Measurements from ENCODE around the gene DDI2. TPM values are rescaled to one million over a fixed set of nuclear protein-coding genes. Genes with fewer than 3 reads are reported as not detected.

The DDI2 gene
- total RNA-seq, 1 experiment from 2014 or later = 32.7 TPM

DNA sequence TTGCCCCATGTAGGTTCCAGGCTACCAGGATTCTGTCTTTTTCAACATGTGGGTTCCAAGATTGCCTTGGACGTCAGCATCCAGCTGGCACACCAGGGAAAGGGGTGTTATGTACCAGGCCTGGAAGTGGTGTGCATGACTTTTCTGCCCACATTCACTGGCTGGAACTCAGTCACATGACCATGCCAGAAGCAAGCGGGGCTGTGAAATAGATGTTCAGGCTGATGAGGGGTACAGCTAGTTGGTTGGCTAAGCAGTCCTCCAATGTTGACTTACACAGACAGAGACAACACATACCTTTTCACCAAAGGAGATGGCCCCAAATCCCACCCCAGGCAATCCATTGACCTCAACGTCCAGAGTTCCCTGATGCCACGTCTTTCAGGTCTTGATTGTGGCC is 52.6 kb downstream of the DDI2 start:
- Mint-ChIP-seq H3K4me3 (ENCODE audit: unreplicated experiment) (no peak overlapping the region), H3K4me1 (ENCODE audit: insufficient read depth, unreplicated experiment) (no peaks in the 10 kb centered on the region), H3K27me3 (ENCODE audit: insufficient read depth, unreplicated experiment) (no peaks in the 10 kb centered on the region), H3K36me3 (ENCODE audit: insufficient read depth, unreplicated experiment) (peaks cover 12% of the 10 kb centered on the region), H3K9me3 (ENCODE audit: unreplicated experiment) (no peaks in the 10 kb centered on the region), H3K27ac (ENCODE audit: low read depth, unreplicated experiment) (no peak overlapping the region)
- TF ChIP-seq, protein P1, sequence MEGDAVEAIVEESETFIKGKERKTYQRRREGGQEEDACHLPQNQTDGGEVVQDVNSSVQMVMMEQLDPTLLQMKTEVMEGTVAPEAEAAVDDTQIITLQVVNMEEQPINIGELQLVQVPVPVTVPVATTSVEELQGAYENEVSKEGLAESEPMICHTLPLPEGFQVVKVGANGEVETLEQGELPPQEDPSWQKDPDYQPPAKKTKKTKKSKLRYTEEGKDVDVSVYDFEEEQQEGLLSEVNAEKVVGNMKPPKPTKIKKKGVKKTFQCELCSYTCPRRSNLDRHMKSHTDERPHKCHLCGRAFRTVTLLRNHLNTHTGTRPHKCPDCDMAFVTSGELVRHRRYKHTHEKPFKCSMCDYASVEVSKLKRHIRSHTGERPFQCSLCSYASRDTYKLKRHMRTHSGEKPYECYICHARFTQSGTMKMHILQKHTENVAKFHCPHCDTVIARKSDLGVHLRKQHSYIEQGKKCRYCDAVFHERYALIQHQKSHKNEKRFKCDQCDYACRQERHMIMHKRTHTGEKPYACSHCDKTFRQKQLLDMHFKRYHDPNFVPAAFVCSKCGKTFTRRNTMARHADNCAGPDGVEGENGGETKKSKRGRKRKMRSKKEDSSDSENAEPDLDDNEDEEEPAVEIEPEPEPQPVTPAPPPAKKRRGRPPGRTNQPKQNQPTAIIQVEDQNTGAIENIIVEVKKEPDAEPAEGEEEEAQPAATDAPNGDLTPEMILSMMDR (IDR thresholded peaks at IDR 0.05; ENCODE audit: unreplicated experiment) = no peak
- DNase-seq (ENCODE audit: unreplicated experiment) = no peak
- POLR2A ChIA-PET = interaction anchor here (0.7 to 2.2 kb wide), 6 partner anchors 8 to 16 kb away, joined by 3 to 6 read pairs (median 4); no protein-coding TSS in a partner anchor
- no TSS peak for BruUV-seq (replicated peaks)
- CTCF ChIA-PET = interaction anchor here (1.6 kb wide), 1 partner anchor 9 kb away, joined by 5 read pairs; no protein-coding TSS in a partner anchor
- intact Hi-C loops (cut with micrococcal nuclease) = no loop called here

DNA sequence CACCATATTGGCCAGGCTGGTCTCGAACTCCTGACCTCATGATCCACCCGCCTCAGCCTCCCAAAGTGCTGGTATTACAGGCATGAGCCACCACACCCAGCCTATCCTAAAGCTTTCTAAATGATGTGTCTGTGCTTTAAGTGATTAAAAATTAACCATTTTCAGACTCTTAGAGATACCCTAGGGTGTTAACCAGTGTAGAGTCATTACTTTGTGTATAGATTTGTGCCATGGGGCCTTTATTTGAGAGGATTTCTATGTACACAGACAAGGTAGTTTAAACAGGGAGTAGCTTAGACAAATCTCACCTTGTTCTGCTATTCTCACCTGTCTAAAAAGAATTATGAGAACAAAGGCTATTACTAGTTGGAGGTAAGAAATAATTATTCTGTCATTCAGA is 54.2 kb downstream of the DDI2 start:
- Mint-ChIP-seq H3K36me3 (ENCODE audit: insufficient read depth, unreplicated experiment) (peaks cover 6% of the 10 kb centered on the region), H3K4me3 (ENCODE audit: unreplicated experiment) (no peak overlapping the region), H3K27ac (ENCODE audit: low read depth, unreplicated experiment) (no peak overlapping the region), H3K4me1 (ENCODE audit: insufficient read depth, unreplicated experiment) (no peaks in the 10 kb centered on the region), H3K27me3 (ENCODE audit: insufficient read depth, unreplicated experiment) (no peaks in the 10 kb centered on the region), H3K9me3 (ENCODE audit: unreplicated experiment) (no peaks in the 10 kb centered on the region)
- ChIA-PET POLR2A (interaction anchor here (1.0 to 2.2 kb wide), 6 partner anchors 8 to 38 kb away, joined by 3 to 7 read pairs (median 4); no protein-coding TSS in a partner anchor), CTCF (interaction anchor here (0.6 to 0.8 kb wide), 2 partner anchors 70 to 120 kb away, joined by 3 to 4 read pairs; no protein-coding TSS in a partner anchor)
- no peak for DNase-seq (ENCODE audit: unreplicated experiment)
- intact Hi-C loops (cut with micrococcal nuclease) = no loop called here
- BruUV-seq (replicated peaks) = no TSS peak
- TF ChIP-seq, protein P1 (IDR thresholded peaks at IDR 0.05; ENCODE audit: unreplicated experiment) = no peak

DNA sequence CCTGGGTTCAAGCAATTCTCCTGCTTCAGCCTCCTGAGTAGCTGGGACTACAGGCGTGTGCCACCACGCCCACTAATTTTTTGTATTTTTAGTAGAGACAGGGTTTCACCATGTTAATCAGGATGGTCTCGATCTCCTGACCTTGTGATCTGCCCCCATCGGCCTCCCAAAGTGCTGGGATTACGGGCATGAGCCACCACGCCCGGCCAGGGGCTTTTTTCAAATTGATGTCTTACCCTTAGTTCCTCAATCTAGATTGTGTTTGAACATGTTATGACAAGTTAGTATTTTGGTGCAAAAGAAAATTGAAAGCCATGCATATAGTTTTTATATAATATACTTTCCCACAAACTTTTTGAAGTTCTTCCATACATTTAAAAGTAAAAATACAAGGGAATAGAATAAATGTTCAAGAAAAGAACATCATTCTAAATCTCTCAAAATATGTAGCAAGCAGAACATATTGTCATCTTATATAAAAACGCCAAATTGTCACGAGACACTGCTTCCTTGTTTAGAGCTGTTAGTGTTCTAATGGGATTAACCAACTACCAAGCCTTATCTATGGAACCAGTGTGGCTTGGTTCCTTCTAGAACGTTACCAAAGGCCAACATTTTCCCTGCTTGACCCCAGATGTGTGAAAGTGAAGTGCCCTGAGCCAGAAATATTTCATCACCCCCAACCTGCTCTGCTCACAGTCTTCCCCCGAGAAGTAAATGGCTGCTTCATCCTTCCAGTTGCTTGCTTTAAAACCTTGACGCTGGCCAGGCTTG is 57.3 kb downstream of the DDI2 start:
- no peak for DNase-seq (ENCODE audit: unreplicated experiment)
- Mint-ChIP-seq H3K4me3 (ENCODE audit: unreplicated experiment) (no peak overlapping the region), H3K36me3 (ENCODE audit: insufficient read depth, unreplicated experiment) (no peaks in the 10 kb centered on the region), H3K4me1 (ENCODE audit: insufficient read depth, unreplicated experiment) (peaks cover 6% of the 10 kb centered on the region), H3K9me3 (ENCODE audit: unreplicated experiment) (no peaks in the 10 kb centered on the region), H3K27ac (ENCODE audit: low read depth, unreplicated experiment) (no peak overlapping the region), H3K27me3 (ENCODE audit: insufficient read depth, unreplicated experiment) (no peaks in the 10 kb centered on the region)
- TF ChIP-seq, protein P1 (IDR thresholded peaks at IDR 0.05; ENCODE audit: unreplicated experiment) = no peak
- POLR2A ChIA-PET = interaction anchor here (1.1 kb wide), 1 partner anchor 56 kb away, joined by 4 read pairs; no protein-coding TSS in a partner anchor
- CTCF ChIA-PET = no interaction called here
- intact Hi-C loops (cut with micrococcal nuclease) = no loop called here
- no TSS peak for BruUV-seq (replicated peaks)

DNA sequence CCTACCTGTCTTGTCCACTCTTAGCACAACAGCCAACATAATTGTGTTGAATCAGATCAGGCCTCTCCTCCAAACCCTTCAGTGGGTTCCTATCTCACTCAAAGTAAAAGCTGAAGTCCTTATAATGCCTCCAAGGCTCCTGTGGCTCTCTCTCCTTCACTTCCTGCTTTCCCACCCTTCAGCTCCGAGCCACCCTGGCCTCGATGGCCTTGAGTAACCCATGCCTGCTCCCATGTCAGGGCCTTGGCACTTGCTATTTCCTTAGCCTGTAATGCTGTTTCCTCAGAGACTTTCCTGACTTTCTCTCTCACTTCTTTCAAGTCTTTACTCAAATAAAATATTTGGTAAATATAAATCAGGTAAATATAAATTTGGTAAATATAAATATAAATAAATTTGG is 58.8 kb downstream of the DDI2 start:
- H3K4me3 Mint-ChIP-seq (ENCODE audit: unreplicated experiment) = no peak overlapping the region
- BruUV-seq (replicated peaks) = no TSS peak
- intact Hi-C loops (cut with micrococcal nuclease) = no loop called here
- H3K27me3 Mint-ChIP-seq (ENCODE audit: insufficient read depth, unreplicated experiment) = no peaks in the 10 kb centered on the region
- ChIA-PET CTCF (interaction anchor here (0.6 kb wide), 1 partner anchor 16 kb away, joined by 3 read pairs; no protein-coding TSS in a partner anchor), POLR2A (interaction anchor here (0.7 to 1.4 kb wide), 4 partner anchors 9 to 70 kb away, joined by 3 to 5 read pairs (median 4); no protein-coding TSS in a partner anchor)
- H3K27ac Mint-ChIP-seq (ENCODE audit: low read depth, unreplicated experiment) = no peak overlapping the region
- TF ChIP-seq, protein P1 (IDR thresholded peaks at IDR 0.05; ENCODE audit: unreplicated experiment) = no peak
- H3K9me3 Mint-ChIP-seq (ENCODE audit: unreplicated experiment) = no peaks in the 10 kb centered on the region
- H3K4me1 Mint-ChIP-seq (ENCODE audit: insufficient read depth, unreplicated experiment) = peaks cover 17% of the 10 kb centered on the region
- no peaks in the 10 kb centered on the region for H3K36me3 Mint-ChIP-seq (ENCODE audit: insufficient read depth, unreplicated experiment)
- DNase-seq (ENCODE audit: unreplicated experiment) = no peak
